K562 (cell line): ENCODE results near the gene TRNAU1AP. TPM values are rescaled to one million over a fixed set of nuclear protein-coding genes. Genes with fewer than 3 reads are reported as not detected.

Experiments
- ATF7 ChIP-seq: fragments of 450-650 bp; IDR thresholded peaks from 2 replicates; pipeline ENCODE4 v1.7.1; 2014; ENCODE audit warnings: mild to moderate bottlenecking, moderate library complexity
- ETV1 ChIP-seq: fragments of 450-650 bp; conservative IDR thresholded peaks from 2 replicates; pipeline ENCODE4 v1.6.1; 2016; ENCODE audit warnings: missing genetic modification characterization, control low read depth, low read depth, missing compliant biosample characterization
- ETV5 ChIP-seq: sonication (generic); formaldehyde crosslinking; IDR thresholded peaks from 2 replicates; pipeline ENCODE4 v1.4.0; 2020; ENCODE audit warnings: low read depth, mild to moderate bottlenecking, missing genetic modification reagents
- FOXP1 ChIP-seq: sonication (generic); formaldehyde crosslinking; IDR thresholded peaks from 2 replicates; pipeline ENCODE4 v1.8.0; 2022; ENCODE audit warnings: mild to moderate bottlenecking, missing genetic modification reagents
- HNRNPLL ChIP-seq: fragments of 200-400 bp; formaldehyde crosslinking; IDR thresholded peaks from 2 replicates; pipeline ENCODE4 v1.6.1; 2017; ENCODE audit warnings: low read length, low read depth, mild to moderate bottlenecking; ENCODE audit not compliant: poor library complexity, severe bottlenecking
- KDM1A ChIP-seq, 2 experiments: fragments of 450-650 bp; IDR thresholded peaks; 2 replicates each; pipeline ENCODE4 v1.6.1; 2016; ENCODE audit warnings: mild to moderate bottlenecking in 2 of 2
- MYC ChIP-seq, 2 experiments: fragments of 250-450 bp in 1 of 2; sonication (Bioruptor Pico) in 1 of 2; IDR thresholded peaks; 2 replicates each; pipeline versions ENCODE4 v1.5.1 to v1.6.1; 2012 to 2021; ENCODE audit warnings: low read depth in 2 of 2, borderline replicate concordance in 1 of 2, improper control_type of control experiment in 1 of 2, low read length in 1 of 2, mild to moderate bottlenecking in 1 of 2, moderate library complexity in 1 of 2
- NUFIP1 ChIP-seq: fragments of 450-650 bp; IDR thresholded peaks from 2 replicates; pipeline ENCODE4 v1.6.1; 2018; ENCODE audit not compliant: partially characterized antibody
- RB1 ChIP-seq: fragments of 450-650 bp; IDR thresholded peaks from 2 replicates; pipeline ENCODE4 v1.6.1; 2017; ENCODE audit warnings: low read depth, mild to moderate bottlenecking
- RBM34 ChIP-seq: fragments of 200-400 bp; formaldehyde crosslinking; IDR thresholded peaks from 2 replicates; pipeline ENCODE4 v1.6.1; 2018; ENCODE audit warnings: low read length, borderline replicate concordance; ENCODE audit not compliant: insufficient read depth
- SRSF3 ChIP-seq: fragments of 200-400 bp; formaldehyde crosslinking; IDR thresholded peaks from 2 replicates; pipeline ENCODE4 v1.6.1; 2016; ENCODE audit warnings: mild to moderate bottlenecking, low read length, moderate library complexity; ENCODE audit not compliant: insufficient read depth
- ZNF12 ChIP-seq: sonication (generic); formaldehyde crosslinking; IDR thresholded peaks from 2 replicates; pipeline ENCODE4 v1.4.0; 2020; ENCODE audit warnings: mild to moderate bottlenecking, missing genetic modification reagents
- ZNF143 ChIP-seq: sonication (generic); formaldehyde crosslinking; IDR thresholded peaks from 2 replicates; pipeline ENCODE4 v1.9.0; 2022; ENCODE audit warnings: mild to moderate bottlenecking, missing genetic modification reagents
- ZNF175 ChIP-seq: fragments of 200-800 bp; sonication (Bioruptor generic); IDR thresholded peaks from 2 replicates; pipeline ENCODE4 v1.6.1; 2016; ENCODE audit warnings: low read depth, mild to moderate bottlenecking, missing genetic modification characterization, missing compliant biosample characterization
- ZNF224 ChIP-seq: sonication (generic); formaldehyde crosslinking; IDR thresholded peaks from 2 replicates; pipeline ENCODE4 v1.8.0; 2022; ENCODE audit warnings: mild to moderate bottlenecking, missing genetic modification reagents
- ZNF263 ChIP-seq: sonication (generic); formaldehyde crosslinking; IDR thresholded peaks from 2 replicates; pipeline ENCODE4 v1.8.0; 2022; ENCODE audit warnings: mild to moderate bottlenecking, missing genetic modification reagents, borderline replicate concordance
- ZNF311 ChIP-seq: fragments of 250-450 bp; sonication (Bioruptor Pico); IDR thresholded peaks from 2 replicates; pipeline ENCODE4 v1.4.0; 2020; ENCODE audit warnings: mild to moderate bottlenecking, moderate library complexity
- ZNF766 ChIP-seq: fragments of 200-800 bp; sonication (Bioruptor generic); conservative IDR thresholded peaks from 2 replicates; pipeline ENCODE4 v1.6.1; 2016; ENCODE audit warnings: missing genetic modification characterization, missing compliant biosample characterization
- polyA plus RNA-seq, 8 experiments: library from polyadenylated mRNA; depleted of rRNA in 4 of 8; stranded (reverse) in 5 of 8; unstranded in 3 of 8; fragments of >200 nt; fragmentation: Nextera tagmentation in 2 of 8; fragmentation: Illumina TruSeq in 1 of 8; extraction: Ambion mirVana in 2 of 8; extraction: Trizol in 1 of 8; gene quantifications; 2 replicates each; pipeline versions ENCODE4 v1.2.1 to v1.2.3, GENCODE V29; 2011 to 2014; ENCODE audit warnings: inconsistent platforms in 1 of 8, missing spikeins in 1 of 8
- total RNA-seq, 7 experiments: library from RNA; depleted of rRNA in 6 of 7; stranded (reverse); fragments of >200 nt in 6 of 7; fragmentation: Illumina TruSeq in 2 of 7; extraction: Trizol in 2 of 7; gene quantifications; 2 replicates each; pipeline versions ENCODE4 v1.2.1 to v1.2.3, GENCODE V29; 2011 to 2021; ENCODE audit warnings: low replicate concordance in 1 of 7
- TF ChIP-seq, protein P1 (sequence below): IDR thresholded peaks from 2 replicates; pipeline ENCODE4 v1.6.1; 2014; ENCODE audit warnings: antibody characterized with exemption
- TF ChIP-seq, protein P2 (sequence below): sonication (generic); formaldehyde crosslinking; IDR thresholded peaks from 2 replicates; pipeline ENCODE4 v1.9.0; 2022; ENCODE audit warnings: mild to moderate bottlenecking, missing genetic modification reagents
- TF ChIP-seq, protein P3 (sequence below): sonication (generic); formaldehyde crosslinking; IDR thresholded peaks from 2 replicates; pipeline ENCODE4 v1.8.1; 2023; ENCODE audit warnings: mild to moderate bottlenecking, missing genetic modification reagents
- TF ChIP-seq, protein P4 (sequence below): fragments of 450-650 bp; formaldehyde crosslinking; IDR thresholded peaks from 2 replicates; pipeline ENCODE4 v1.4.0; 2020; ENCODE audit warnings: mild to moderate bottlenecking, moderate library complexity
- TF ChIP-seq, protein P5 (sequence below): IDR thresholded peaks from 3 replicates; pipeline ENCODE4 v1.6.1; 2011; ENCODE audit warnings: borderline replicate concordance, mild to moderate bottlenecking; ENCODE audit not compliant: insufficient read length, insufficient read depth

The TRNAU1AP gene
- total and polyA plus RNA-seq, 9 of the 15 experiments (the other 6 are each of a cell fraction or from before 2014, with no cell fraction given), result 34.9 to 110 (median 46.3) TPM

DNA sequence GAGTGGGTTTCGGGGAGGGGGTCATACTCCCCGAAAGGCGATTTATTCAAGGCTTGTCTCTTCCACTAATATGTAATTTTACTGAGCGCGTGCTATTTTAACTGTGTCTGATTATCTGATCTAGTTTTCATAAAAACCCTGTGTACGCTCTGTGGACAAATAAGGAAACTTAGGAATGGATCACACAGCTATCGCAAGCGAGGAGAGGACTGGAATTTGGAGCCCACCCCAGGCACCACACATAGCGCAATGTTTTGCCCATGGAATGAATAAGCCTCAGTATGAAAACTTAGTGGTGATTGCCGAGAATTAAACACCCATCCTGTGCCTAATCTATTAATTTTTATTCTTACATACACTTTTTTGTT is 29.3 kb downstream of the TRNAU1AP start (continued):
- no peak for TF ChIP-seq RB1
- no peak for TF ChIP-seq ATF7
- TF ChIP-seq, protein P1, sequence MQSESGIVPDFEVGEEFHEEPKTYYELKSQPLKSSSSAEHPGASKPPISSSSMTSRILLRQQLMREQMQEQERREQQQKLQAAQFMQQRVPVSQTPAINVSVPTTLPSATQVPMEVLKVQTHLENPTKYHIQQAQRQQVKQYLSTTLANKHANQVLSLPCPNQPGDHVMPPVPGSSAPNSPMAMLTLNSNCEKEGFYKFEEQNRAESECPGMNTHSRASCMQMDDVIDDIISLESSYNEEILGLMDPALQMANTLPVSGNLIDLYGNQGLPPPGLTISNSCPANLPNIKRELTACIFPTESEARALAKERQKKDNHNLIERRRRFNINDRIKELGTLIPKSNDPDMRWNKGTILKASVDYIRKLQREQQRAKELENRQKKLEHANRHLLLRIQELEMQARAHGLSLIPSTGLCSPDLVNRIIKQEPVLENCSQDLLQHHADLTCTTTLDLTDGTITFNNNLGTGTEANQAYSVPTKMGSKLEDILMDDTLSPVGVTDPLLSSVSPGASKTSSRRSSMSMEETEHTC, result no peak
- no peak for TF ChIP-seq ZNF175
- 0 out of 2 replicates have a peak, but pooled peaks have one; percentile 3 for TF ChIP-seq ETV1 (tag)
- TF ChIP-seq, protein P2, sequence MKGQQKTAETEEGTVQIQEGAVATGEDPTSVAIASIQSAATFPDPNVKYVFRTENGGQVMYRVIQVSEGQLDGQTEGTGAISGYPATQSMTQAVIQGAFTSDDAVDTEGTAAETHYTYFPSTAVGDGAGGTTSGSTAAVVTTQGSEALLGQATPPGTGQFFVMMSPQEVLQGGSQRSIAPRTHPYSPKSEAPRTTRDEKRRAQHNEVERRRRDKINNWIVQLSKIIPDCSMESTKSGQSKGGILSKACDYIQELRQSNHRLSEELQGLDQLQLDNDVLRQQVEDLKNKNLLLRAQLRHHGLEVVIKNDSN (CRISPR knock-in tag), result no peak
- TF ChIP-seq, protein P3, sequence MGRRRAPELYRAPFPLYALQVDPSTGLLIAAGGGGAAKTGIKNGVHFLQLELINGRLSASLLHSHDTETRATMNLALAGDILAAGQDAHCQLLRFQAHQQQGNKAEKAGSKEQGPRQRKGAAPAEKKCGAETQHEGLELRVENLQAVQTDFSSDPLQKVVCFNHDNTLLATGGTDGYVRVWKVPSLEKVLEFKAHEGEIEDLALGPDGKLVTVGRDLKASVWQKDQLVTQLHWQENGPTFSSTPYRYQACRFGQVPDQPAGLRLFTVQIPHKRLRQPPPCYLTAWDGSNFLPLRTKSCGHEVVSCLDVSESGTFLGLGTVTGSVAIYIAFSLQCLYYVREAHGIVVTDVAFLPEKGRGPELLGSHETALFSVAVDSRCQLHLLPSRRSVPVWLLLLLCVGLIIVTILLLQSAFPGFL (CRISPR knock-in tag), result 0 out of 2 replicates have a peak, but pooled peaks have one; percentile 86
- TF ChIP-seq ZNF263, result 0 out of 2 replicates have a peak, but pooled peaks have one; percentile 7
- TF ChIP-seq, protein P4, sequence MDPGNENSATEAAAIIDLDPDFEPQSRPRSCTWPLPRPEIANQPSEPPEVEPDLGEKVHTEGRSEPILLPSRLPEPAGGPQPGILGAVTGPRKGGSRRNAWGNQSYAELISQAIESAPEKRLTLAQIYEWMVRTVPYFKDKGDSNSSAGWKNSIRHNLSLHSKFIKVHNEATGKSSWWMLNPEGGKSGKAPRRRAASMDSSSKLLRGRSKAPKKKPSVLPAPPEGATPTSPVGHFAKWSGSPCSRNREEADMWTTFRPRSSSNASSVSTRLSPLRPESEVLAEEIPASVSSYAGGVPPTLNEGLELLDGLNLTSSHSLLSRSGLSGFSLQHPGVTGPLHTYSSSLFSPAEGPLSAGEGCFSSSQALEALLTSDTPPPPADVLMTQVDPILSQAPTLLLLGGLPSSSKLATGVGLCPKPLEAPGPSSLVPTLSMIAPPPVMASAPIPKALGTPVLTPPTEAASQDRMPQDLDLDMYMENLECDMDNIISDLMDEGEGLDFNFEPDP (CRISPR knock-in tag), result no peak
- no peak for TF ChIP-seq ZNF766 (CRISPR knock-in tag)
- TF ChIP-seq SRSF3, result no peak
- no peak for TF ChIP-seq RBM34
- TF ChIP-seq HNRNPLL, result no peak
- TF ChIP-seq ZNF311 (CRISPR knock-in tag), result no peak
- no peak for TF ChIP-seq NUFIP1
- TF ChIP-seq, protein P5, sequence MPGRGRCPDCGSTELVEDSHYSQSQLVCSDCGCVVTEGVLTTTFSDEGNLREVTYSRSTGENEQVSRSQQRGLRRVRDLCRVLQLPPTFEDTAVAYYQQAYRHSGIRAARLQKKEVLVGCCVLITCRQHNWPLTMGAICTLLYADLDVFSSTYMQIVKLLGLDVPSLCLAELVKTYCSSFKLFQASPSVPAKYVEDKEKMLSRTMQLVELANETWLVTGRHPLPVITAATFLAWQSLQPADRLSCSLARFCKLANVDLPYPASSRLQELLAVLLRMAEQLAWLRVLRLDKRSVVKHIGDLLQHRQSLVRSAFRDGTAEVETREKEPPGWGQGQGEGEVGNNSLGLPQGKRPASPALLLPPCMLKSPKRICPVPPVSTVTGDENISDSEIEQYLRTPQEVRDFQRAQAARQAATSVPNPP, result no peak
- peak in 1 of 2 experiments; percentile 13; a peak in 1 of 4 replicates for TF ChIP-seq KDM1A (IDR thresholded peaks at IDR 0.05)
- TF ChIP-seq ZNF224 (CRISPR knock-in tag), result no peak
- no peak for TF ChIP-seq ETV5 (CRISPR knock-in tag)
- no peak for TF ChIP-seq MYC (IDR thresholded peaks at IDR 0.05; ENCODE audit: low read depth, low read length)
- TF ChIP-seq MYC (CRISPR knock-in tag; IDR thresholded peaks at IDR 0.05; ENCODE audit: borderline replicate concordance, low read depth), result no peak
- no peak for TF ChIP-seq ZNF12
- TF ChIP-seq FOXP1 (CRISPR knock-in tag), result no peak
- no peak for TF ChIP-seq ZNF143
